Stimulated activated CD4-positive, alpha-beta T cell treated with anti-CD3 and anti-CD28 coated beads, Interleukin-4, amount 100 ng/mL, for 48 hours (primary cell): ENCODE data around the gene MGRN1.

Source experiments
- DNase-seq, 2 donors: peaks; one replicate each; pipeline ENCODE4 v3.0.0-alpha.2; 2020; ENCODE audit warnings: low read depth in 2 of 2

Gene MGRN1

GRCh38 chr16:4604401-4604800 is 20.2 kb upstream of the MGRN1 start:
- DNase-seq: no peak

GRCh38 chr16:4606354-4606753 is 18.3 kb upstream of the MGRN1 start:
- DNase-seq: no peak

GRCh38 chr16:4607841-4608703 is 16.6 kb upstream of the MGRN1 start:
- no peak for DNase-seq

GRCh38 chr16:4608704-4608980 is 16.0 kb upstream of the MGRN1 start:
- no peak for DNase-seq

GRCh38 chr16:4609200-4610010 is 15.2 kb upstream of the MGRN1 start:
- no peak for DNase-seq

- DNase-seq: no peak
Measured at GRCh38 chr16:4610011-4611005, 14.3 kb upstream of the MGRN1 start.

GRCh38 chr16:4611337-4612021 is 13.1 kb upstream of the MGRN1 start:
- DNase-seq: no peak

- no peak for DNase-seq
Measured at GRCh38 chr16:4612474-4612931, 12.1 kb upstream of the MGRN1 start.

GRCh38 chr16:4612977-4613635 is 11.5 kb upstream of the MGRN1 start:
- DNase-seq: no peak

GRCh38 chr16:4613636-4614570 is 10.7 kb upstream of the MGRN1 start:
- peak; percentile 19 to 35 for DNase-seq

GRCh38 chr16:4614571-4615383 is 9.8 kb upstream of the MGRN1 start, which contains the start of gene UBALD1:
UBALD1 (minus strand) TSS chr16:4614888; CDS start chr16:4614797, 91 bp downstream.
- peak; percentile 67 to 79 for DNase-seq

GRCh38 chr16:4615384-4616046 is 9.1 kb upstream of the MGRN1 start:
- no peak for DNase-seq

GRCh38 chr16:4616047-4616811 is 8.4 kb upstream of the MGRN1 start:
- peak; percentile 99 for DNase-seq

- no peak for DNase-seq
Measured at GRCh38 chr16:4617880-4618279, 6.7 kb upstream of the MGRN1 start.

GRCh38 chr16:4618645-4619418 is 5.8 kb upstream of the MGRN1 start:
- DNase-seq: no peak

- DNase-seq: no peak
Measured at GRCh38 chr16:4623593-4623992, 1.0 kb upstream of the MGRN1 start.
